ENCODE results near the gene ASCL3. TPM values are rescaled to one million over a fixed set of nuclear protein-coding genes. Genes with fewer than 3 reads are reported as not detected.

Gene ASCL3
- total RNA-seq: not detected in 2 replicates

GRCh38 chr11:8942518-8943066, at the start of gene ASCL3:
Gene ASCL3, minus strand, starts transcription at chr11:8943016. Its CDS starts 4,855 bp downstream, at chr11:8938161.

GRCh38 chr11:8964324-8965320, 21.8 kb upstream of the ASCL3 start, which contains the start of gene TMEM9B:
Gene TMEM9B, minus strand, starts transcription at chr11:8964442. Its CDS starts 129 bp downstream, at chr11:8964313.

GRCh38 chr11:8932564-8933180, 10.1 kb downstream of the ASCL3 start, which contains the start of gene C11orf16:
Gene C11orf16, minus strand, starts transcription at chr11:8932947. Its CDS starts 639 bp downstream, at chr11:8932308.

GRCh38 chr11:8911029-8911823, 31.6 kb downstream of the ASCL3 start, which contains the start of gene AKIP1:
Gene AKIP1, plus strand, starts transcription at chr11:8911189. Its CDS starts 261 bp downstream, at chr11:8911450.

Other genes starting within 250 kb of the ASCL3 start
- gene AKIP1, start 31.8 kb downstream of the ASCL3 start, total RNA-seq: 39.0 and 52.6 TPM in 2 replicates
- gene C11orf16, start 10.1 kb downstream of the ASCL3 start, total RNA-seq: not detected in 2 replicates
- 41.5 and 43.5 TPM in 2 replicates for gene TMEM9B, start 21.4 kb upstream of the ASCL3 start, total RNA-seq
- 14.1 and 21.7 TPM in 2 replicates for gene NRIP3, start 61.0 kb upstream of the ASCL3 start, total RNA-seq
- 1.5 and 2.2 TPM in 2 replicates for gene SCUBE2, start 148.6 kb upstream of the ASCL3 start, total RNA-seq